DOHH2 (cell line): Measurements from ENCODE around the gene CAMTA1.

Experiments used
- H3F3A ChIP-seq: fragments of 200-600 bp; sonication (generic), shearing (Covaris generic); 2 replicates; pipeline ENCODE4 v1.6.0; 2016; ENCODE audit warnings: antibody characterized with exemption, mild to moderate bottlenecking; ENCODE audit not compliant: control insufficient read depth, insufficient read depth
- H3K27ac ChIP-seq: fragments of 200-600 bp; sonication (generic); 2 replicates; pipeline ENCODE4 v1.5.1; 2014; ENCODE audit warnings: low read depth, mild to moderate bottlenecking, low read length, moderate library complexity
- H3K27me3 ChIP-seq: fragments of 200-600 bp; sonication (generic); 2 replicates; pipeline ENCODE4 v1.6.1; 2014; ENCODE audit warnings: mild to moderate bottlenecking, low read length, mixed read lengths; ENCODE audit not compliant: control insufficient read depth
- H3K36me3 ChIP-seq: fragments of 200-600 bp; sonication (generic); 2 replicates; pipeline ENCODE4 v1.6.1; 2014; ENCODE audit warnings: mild to moderate bottlenecking, low read length, moderate library complexity, mixed read lengths; ENCODE audit not compliant: control insufficient read depth
- H3K4me1 ChIP-seq: fragments of 200-600 bp; sonication (generic); 2 replicates; pipeline ENCODE4 v1.6.1; 2014; ENCODE audit warnings: mild to moderate bottlenecking, low read length, mixed read lengths; ENCODE audit not compliant: control insufficient read depth
- H3K4me2 ChIP-seq: fragments of 200-600 bp; sonication (generic); 2 replicates; pipeline ENCODE4 v1.6.0; 2014; ENCODE audit warnings: mild to moderate bottlenecking, low read length, moderate library complexity
- H3K4me3 ChIP-seq: fragments of 200-600 bp; sonication (generic); 2 replicates; pipeline ENCODE4 v1.5.1; 2014; ENCODE audit warnings: mild to moderate bottlenecking, low read length, mixed read lengths
- H3K79me2 ChIP-seq: fragments of 200-600 bp; sonication (generic); 2 replicates; pipeline ENCODE4 v1.6.1; 2014; ENCODE audit warnings: mild to moderate bottlenecking, low read length, mixed read lengths; ENCODE audit not compliant: control insufficient read depth
- H3K9me2 ChIP-seq: fragments of 200-600 bp; sonication (generic); replicated peaks from 2 replicates; pipeline ENCODE4 v1.6.1; 2014; ENCODE audit warnings: mild to moderate bottlenecking, low read length, mixed read lengths; ENCODE audit not compliant: control insufficient read depth
- H3K9me3 ChIP-seq: fragments of 200-600 bp; sonication (generic); 2 replicates; pipeline ENCODE4 v1.6.1; 2014; ENCODE audit warnings: antibody characterized with exemption, low read length, mixed read lengths; ENCODE audit not compliant: control insufficient read depth, insufficient read depth
- H4K20me1 ChIP-seq: fragments of 200-600 bp; sonication (generic); 2 replicates; pipeline ENCODE4 v1.6.0; 2014; ENCODE audit warnings: low read depth, mild to moderate bottlenecking, antibody characterized with exemption, low read length, moderate library complexity; ENCODE audit not compliant: control insufficient read depth, insufficient read depth
- CTCF ChIP-seq: fragments of 200-600 bp; sonication (generic); IDR thresholded peaks from one replicate; pipeline ENCODE4 v1.5.1; 2014; ENCODE audit warnings: antibody characterized with exemption, mild to moderate bottlenecking, low read depth, low read length; ENCODE audit not compliant: poor library complexity, severe bottlenecking
- EZH2phosphoT487 ChIP-seq: fragments of 200-600 bp; sonication (generic); IDR thresholded peaks from 2 replicates; pipeline ENCODE4 v1.6.1; 2017; ENCODE audit warnings: borderline replicate concordance, mild to moderate bottlenecking, antibody characterized with exemption, low read length, moderate library complexity, mixed read lengths

Gene CAMTA1

GRCh38 chr1:7292036-7292681, 506.9 kb downstream of the CAMTA1 start:
- Histone ChIP-seq H3K27me3 (no peaks in the 10 kb centered on the region), H3K4me3 (no peak overlapping the region), H3K9me2 (no peaks in the 10 kb centered on the region), H3K9me3 (no peaks in the 10 kb centered on the region), H3K27ac (no peak overlapping the region), H3K4me2 (no peak overlapping the region), H3F3A (no peaks in the 10 kb centered on the region), H3K4me1 (no peaks in the 10 kb centered on the region), H3K79me2 (no peaks in the 10 kb centered on the region), H3K36me3 (no peaks in the 10 kb centered on the region), H4K20me1 (no peaks in the 10 kb centered on the region)
- TF ChIP-seq EZH2phosphoT487 = no peak
- TF ChIP-seq CTCF = no peak

GRCh38 chr1:7292714-7293419, 507.6 kb downstream of the CAMTA1 start:
- Histone ChIP-seq H3K27me3 (no peaks in the 10 kb centered on the region), H3K4me1 (no peaks in the 10 kb centered on the region), H3K36me3 (no peaks in the 10 kb centered on the region), H3K27ac (no peak overlapping the region), H3K9me2 (no peaks in the 10 kb centered on the region), H3K79me2 (no peaks in the 10 kb centered on the region), H4K20me1 (no peaks in the 10 kb centered on the region), H3K9me3 (no peaks in the 10 kb centered on the region), H3K4me2 (no peak overlapping the region), H3K4me3 (no peak overlapping the region), H3F3A (no peaks in the 10 kb centered on the region)
- TF ChIP-seq CTCF = no peak
- no peak for TF ChIP-seq EZH2phosphoT487

DNA sequence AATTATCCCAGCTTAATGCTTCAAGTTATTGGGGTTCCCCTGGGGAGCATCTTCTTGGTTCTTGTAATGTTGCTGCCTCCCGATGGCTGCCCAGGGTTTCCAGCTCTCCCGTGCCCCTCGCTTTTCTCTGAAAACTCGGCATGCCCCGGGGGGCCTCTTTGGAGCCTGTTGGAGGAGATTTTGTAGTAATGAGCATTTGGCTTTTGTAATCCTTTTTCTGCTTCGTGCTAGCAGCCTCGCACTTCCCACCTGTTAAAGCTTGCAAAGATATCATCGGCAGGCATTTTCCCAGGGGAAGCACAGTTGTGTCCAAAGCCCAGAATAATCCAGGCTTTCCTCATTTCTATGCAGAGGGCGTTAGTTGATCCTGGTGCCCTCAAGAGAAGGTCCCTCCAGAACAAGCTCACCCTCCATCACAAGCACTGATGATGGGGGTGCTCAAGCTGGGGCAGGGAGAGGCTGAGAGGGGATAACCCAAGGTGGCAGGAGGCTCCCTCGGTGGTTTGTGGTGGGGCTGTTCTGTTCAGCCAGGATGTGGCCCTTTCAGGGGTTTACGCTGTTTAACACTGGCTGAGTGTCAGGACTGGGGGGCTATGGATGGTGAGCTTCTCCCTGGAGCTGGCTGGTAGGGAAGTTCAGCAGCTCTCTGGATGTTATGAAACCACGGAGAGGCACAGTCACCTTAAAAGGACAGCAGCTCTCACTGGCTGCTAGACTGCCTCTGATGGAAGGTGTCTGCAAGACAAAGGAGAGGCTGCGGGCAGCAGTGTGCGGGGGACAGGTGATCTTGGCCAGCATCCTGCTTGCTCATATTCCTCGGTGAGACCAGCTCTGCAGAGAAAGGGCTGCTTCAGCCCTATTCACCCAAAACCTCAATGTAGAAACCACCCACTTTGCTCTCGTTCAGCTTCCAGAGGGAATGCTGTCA, 508.7 kb downstream of the CAMTA1 start:
- H3K79me2 ChIP-seq = no peaks in the 10 kb centered on the region
- no peak overlapping the region for H3K4me2 ChIP-seq
- no peak overlapping the region for H3K4me3 ChIP-seq
- H3K27me3 ChIP-seq = no peaks in the 10 kb centered on the region
- no peaks in the 10 kb centered on the region for H3K9me3 ChIP-seq
- no peaks in the 10 kb centered on the region for H3K36me3 ChIP-seq
- no peaks in the 10 kb centered on the region for H3K9me2 ChIP-seq
- H3F3A ChIP-seq = no peaks in the 10 kb centered on the region
- H3K4me1 ChIP-seq = no peaks in the 10 kb centered on the region
- no peak for TF ChIP-seq CTCF
- TF ChIP-seq EZH2phosphoT487 = no peak
- H4K20me1 ChIP-seq = no peaks in the 10 kb centered on the region
- no peak overlapping the region for H3K27ac ChIP-seq
